LNCaP clone FGC (cell line): Measurements from ENCODE around the gene HSPA8.

Experiments used
- DNase-seq: peaks from one replicate; pipeline ENCODE4 v3.0.0-alpha.2; 2011; ENCODE audit warnings: low read depth
- H3K4me3 ChIP-seq: 2 replicates; pipeline ENCODE4 v1.5.1; 2011; ENCODE audit warnings: mild to moderate bottlenecking, low read depth, low read length, control low read depth
- CTCF ChIP-seq: IDR thresholded peaks from 2 replicates; pipeline ENCODE4 v1.5.1; 2012; ENCODE audit warnings: mild to moderate bottlenecking; ENCODE audit not compliant: control insufficient read depth, insufficient read depth; ENCODE audit errors: extremely low read depth

Gene HSPA8

GRCh38 chr11:123072762-123073161 lies 10.8 kb upstream of the HSPA8 start:
- no peak for DNase-seq
- H3K4me3 ChIP-seq = no peak overlapping the region
- no peak for TF ChIP-seq CTCF

- no peak overlapping the region for H3K4me3 ChIP-seq
- DNase-seq = peak; percentile 97
- no peak for TF ChIP-seq CTCF
Observed at GRCh38 chr11:123072332-123072761, 10.4 kb upstream of the HSPA8 start.

GRCh38 chr11:123069908-123070821 lies 8.2 kb upstream of the HSPA8 start:
- TF ChIP-seq CTCF = no peak
- DNase-seq = no peak
- H3K4me3 ChIP-seq = no peak overlapping the region

- no peak for DNase-seq
- H3K4me3 ChIP-seq = no peak overlapping the region
- no peak for TF ChIP-seq CTCF
Observed at GRCh38 chr11:123065621-123066020, 3.7 kb upstream of the HSPA8 start.

GRCh38 chr11:123063826-123064657 lies 2.1 kb upstream of the HSPA8 start:
- no peak for DNase-seq
- TF ChIP-seq CTCF = no peak
- H3K4me3 ChIP-seq = peak overlapping the region; percentile 99

GRCh38 chr11:123062892-123063825 lies 1.2 kb upstream of the HSPA8 start:
- TF ChIP-seq CTCF = no peak
- H3K4me3 ChIP-seq = peak overlapping the region; percentile 99
- DNase-seq = no peak
